ENCODE data around the gene GIPR.
"Not testable (repeated sequence)": the region's sequence is repeated elsewhere in the genome, so short reads cannot be mapped to it uniquely, and the experiment has no call there.

GIPR gene

DNA sequence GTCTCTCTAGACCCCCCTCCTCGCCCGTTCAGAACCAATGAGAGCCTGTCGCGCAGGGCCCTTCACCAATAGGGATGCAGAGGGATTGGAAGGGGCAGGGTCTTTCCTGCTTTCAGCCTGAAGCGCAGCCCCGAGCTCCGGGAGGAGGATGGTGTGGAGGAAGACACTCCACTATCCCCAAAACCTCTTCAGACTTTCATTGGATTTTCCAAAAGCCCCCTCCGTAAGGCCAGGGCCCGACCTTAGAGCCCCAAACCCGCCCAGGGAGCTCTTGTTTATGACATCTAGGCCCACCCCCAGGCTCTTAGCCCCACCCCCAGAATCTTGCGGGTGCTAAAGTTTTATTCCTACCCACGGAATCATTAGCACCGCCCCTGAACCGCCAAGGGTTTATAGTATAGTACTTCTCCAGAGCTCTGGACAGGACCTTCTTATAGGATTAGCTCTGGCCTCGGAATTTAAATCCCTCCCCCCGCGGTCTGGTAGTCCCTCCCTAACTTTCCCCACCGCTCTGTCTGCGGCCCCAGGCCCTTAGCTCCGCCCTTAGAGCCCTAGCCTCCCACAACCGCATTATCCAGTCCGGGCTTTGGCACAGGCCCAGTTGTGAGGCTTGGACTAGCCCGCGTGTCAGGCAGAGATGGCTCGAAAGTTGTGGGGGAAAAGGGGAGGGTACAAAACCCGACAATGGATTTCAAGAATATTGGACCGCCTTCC is 22.2 kb upstream of the GIPR start:
- DNase-seq = no peak

- no peak for DNase-seq
Observed at GRCh38 chr19:45646345-45646698, 21.7 kb upstream of the GIPR start.

GRCh38 chr19:45650722-45651121 is 17.3 kb upstream of the GIPR start:
- no peak for DNase-seq

DNA sequence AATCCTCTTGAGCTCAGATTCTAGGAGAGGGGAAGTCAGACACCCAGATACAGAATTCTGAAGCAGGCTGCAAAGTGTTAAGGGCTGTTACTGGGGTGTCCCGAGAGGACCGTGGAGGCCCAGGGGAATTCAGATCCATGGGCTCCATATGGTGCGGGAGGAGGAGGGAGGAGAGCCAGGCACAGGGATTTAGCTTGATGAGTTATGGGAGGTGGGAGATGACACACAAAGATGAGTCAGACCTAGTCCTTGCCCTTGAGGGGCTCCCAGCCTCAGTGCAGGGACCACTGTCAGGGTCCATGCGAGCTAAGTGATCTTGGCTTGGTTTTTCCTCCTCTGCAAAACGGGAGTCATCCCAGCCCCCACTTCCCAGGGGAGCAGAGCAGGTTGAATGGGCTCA is 14.4 kb upstream of the GIPR start:
- no peak for DNase-seq

DNA sequence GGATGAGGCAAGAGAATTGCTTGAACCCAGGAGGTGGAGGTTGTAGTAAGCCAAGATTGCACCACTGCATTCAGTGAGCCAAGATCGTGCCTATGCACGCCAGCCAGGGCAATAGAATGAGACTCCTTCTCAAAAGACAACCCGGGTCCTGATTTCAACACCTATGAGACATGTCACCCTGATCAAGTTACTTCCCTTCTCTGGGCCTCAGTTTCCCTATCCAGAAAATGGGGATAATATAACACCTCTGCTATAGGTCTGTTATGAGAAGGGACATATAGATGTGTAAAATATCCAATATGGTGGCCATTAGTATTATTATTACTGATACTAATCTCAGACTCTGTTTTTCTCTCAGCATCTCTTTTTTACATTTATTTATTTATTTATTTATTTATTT is 12.9 kb upstream of the GIPR start:
- no peak for DNase-seq

GRCh38 chr19:45657520-45658167 is 10.4 kb upstream of the GIPR start:
- DNase-seq = no peak

GRCh38 chr19:45659096-45659729 is 8.8 kb upstream of the GIPR start:
- no peak for DNase-seq

GRCh38 chr19:45660636-45661035 is 7.4 kb upstream of the GIPR start:
- DNase-seq = no peak

DNA sequence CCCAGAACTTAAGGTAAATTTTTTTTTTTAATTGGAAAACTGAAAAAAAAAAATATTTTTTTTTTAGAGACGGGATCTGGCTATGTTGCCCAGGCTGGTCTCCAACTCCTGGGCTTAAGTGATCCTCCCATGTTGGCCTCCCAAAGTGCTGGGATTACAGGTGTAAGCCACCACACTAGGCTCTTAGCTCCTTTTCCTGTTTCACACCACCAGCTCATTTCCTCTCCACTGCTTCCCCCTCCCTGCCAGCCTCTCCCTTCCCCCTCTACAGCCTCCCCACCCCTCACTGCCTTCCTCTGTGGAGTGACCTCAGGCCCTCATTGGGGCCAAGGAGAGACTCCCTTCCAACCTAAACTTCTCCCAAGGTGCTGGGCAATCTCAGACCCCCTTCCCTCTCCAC is 4.2 kb upstream of the GIPR start:
- DNase-seq = no peak

GRCh38 chr19:45664575-45664974 is 3.4 kb upstream of the GIPR start:
- no peak for DNase-seq

DNA sequence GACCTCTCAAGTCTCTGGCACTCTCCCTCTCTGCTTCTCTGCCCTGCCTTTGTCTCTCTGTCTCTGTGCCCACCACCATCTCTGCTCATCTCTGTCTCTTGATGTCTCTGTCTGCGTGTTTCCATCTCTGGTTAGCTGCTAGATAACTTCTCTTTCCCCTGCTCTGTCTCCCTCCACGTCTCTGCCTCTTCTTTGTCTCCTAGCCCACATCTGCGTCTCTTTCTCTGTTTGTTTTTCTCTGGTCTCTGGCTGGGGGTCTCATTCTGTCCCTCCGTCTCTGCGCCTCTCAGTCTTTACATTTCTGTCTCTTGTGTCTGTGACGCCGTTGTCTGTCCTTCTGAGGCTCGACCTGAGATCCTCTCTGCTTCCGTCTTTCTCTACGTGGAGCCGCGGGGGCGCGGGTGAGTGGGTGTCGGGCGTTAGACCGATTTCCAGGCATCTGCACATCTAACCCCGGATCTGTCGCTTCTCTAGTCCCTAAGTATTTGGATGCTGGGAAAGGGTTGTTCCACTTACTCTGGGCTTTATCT is 386 bp downstream of the GIPR start:
- no peak for DNase-seq

GRCh38 chr19:45670670-45671453 is 2.8 kb downstream of the GIPR start:
- DNase-seq = no peak

DNA sequence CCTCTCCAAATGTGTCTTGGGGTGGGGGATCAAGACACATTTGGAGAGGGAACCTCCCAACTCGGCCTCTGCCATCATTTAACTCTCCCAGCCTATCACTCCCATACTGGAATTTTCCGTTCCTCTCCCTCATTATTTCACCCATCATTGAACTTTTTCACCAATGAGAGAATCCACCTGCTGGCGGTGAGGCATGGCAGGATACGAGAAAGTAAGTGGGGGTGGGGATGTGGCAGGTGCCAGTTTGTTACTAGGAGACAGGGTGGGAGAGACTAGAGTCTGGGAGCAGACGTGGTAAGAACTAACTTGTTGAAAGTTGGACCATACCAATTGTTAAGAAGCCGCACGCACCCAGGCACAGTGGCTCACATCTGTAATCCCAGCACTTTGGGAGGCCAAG is 6.9 kb downstream of the GIPR start:
- DNase-seq = no peak

DNA sequence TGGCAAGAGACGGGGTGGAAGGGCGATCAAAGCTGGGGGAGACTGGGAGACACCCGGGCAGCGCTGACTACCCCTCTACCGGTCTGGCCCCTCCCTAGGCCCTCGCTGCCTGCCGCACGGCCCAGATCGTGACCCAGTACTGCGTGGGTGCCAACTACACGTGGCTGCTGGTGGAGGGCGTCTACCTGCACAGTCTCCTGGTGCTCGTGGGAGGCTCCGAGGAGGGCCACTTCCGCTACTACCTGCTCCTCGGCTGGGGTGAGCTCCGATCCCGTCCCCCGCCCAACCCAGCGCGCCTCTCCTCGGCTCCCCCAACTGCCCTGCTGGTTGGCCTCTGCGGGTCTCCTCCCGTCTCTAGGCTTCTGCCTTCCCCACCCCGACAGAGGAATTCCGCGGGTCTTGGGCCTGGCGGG is 8.8 kb downstream of the GIPR start:
- no peak for DNase-seq

DNA sequence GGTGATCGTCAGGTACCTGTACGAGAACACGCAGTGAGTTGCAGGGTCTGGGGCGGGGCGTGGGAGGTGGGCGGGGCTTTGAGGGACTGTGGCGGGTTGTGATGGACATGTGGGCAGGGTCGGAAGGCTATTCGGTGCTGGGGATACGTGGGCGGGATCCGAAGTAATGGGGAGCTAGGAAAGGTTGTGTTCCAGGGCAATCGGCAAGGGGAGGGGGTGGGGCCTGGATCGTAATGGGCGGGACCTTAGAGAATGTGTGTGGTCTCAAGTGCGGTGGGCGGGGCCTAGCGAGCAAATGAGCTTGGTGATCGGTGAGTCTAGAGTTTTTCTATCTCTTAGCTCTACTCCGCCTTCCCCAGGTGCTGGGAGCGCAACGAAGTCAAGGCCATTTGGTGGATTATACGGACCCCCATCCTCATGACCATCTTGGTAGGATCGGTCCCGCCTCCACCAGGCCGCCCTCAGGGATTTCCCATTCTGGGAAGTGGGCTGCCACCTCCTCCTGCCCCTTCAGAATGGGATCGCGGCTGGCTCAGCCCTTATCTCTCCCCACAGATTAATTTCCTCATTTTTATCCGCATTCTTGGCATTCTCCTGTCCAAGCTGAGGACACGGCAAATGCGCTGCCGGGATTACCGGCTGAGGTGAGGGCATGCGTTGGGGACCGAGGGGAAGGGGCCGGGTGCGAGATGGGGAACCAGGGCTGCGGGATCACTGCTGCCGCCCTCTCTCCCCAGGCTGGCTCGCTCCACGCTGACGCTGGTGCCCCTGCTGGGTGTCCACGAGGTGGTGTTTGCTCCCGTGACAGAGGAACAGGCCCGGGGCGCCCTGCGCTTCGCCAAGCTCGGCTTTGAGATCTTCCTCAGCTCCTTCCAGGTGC is 9.6 kb downstream of the GIPR start:
- DNase-seq = no peak

DNA sequence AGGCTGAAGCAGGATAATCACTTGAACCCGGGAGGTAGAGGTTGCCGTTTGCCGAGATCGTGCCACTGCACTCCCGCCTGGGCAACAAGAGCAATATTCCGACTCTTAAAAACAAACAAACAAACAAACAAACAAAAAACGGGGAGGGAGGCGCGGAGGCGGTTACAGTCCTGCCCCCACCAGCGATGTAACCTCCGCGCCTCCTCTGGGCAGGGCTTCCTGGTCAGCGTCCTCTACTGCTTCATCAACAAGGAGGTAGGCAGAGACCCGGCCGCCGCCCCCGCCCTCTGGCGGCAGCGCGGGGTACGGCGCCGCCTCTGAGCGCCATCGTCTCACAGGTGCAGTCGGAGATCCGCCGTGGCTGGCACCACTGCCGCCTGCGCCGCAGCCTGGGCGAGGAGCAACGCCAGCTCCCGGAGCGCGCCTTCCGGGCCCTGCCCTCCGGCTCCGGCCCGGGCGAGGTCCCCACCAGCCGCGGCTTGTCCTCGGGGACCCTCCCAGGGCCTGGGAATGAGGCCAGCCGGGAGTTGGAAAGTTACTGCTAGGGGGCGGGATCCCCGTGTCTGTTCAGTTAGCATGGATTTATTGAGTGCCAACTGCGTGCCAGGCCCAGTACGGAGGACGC is 13.5 kb downstream of the GIPR start:
- DNase-seq = peak; percentile 61

GRCh38 chr19:45682117-45682516 is 14.1 kb downstream of the GIPR start:
- DNase-seq = no peak

DNA sequence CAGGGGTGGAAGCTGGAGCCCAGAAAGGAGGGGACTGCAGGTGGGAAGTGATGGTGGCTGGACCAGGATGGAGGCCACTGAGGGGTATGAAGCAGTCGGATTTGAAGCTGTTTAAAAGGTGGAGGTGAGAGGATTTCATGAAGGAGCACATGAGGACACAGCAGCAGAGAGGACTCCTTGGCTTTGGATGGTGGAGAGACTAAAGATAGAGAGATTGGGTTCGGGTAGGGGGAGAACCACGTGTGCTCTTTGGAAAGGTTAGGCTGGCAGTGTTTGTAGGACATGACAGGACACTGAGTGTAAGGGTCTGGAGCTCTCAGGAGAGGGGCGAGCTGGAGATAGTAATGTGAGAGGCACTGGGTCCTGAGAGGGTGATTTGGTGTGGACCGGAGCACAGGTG is 14.9 kb downstream of the GIPR start:
- DNase-seq = no peak

- DNase-seq = not testable (repeated sequence)
Observed at GRCh38 chr19:45685045-45685444, 17.0 kb downstream of the GIPR start.

DNA sequence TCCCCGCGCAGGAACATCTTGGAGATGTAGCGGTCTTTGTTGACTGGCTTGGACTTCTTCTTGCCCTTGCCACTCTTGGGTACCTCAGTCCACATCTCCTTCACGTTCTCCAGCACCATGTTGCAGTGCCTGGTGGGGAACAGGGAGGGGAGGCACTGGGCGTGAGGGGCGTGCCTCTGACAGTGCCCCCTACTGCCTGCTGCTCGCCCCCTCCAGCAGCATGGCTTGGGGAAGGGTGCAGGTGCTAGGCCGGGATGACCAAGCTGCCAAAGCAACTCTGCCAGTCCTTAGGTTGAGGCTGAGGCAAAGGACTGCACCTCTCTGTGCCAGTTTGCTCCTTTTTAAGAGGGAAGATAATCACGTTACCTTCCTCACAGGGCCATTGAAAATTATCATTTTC is 19.6 kb downstream of the GIPR start:
- no peak for DNase-seq

- peak; percentile 95 for DNase-seq
Observed at GRCh38 chr19:45691516-45692186, 23.6 kb downstream of the GIPR start, which contains the start of gene SNRPD2. Gene SNRPD2 (minus strand): TSS chr19:45691953. CDS start chr19:45691888, 65 bp downstream.

Data from GOT3 (cell line).